Skeletal muscle cell (primary cell): ENCODE measurements around the gene OR1J4.
"Not testable (repeated sequence)": the region's sequence is repeated elsewhere in the genome, so short reads cannot be mapped to it uniquely, and the experiment has no call there.

Experiments used
- DNase-seq: peaks from one replicate; pipeline ENCODE4 v3.0.0-alpha.2; 2010; ENCODE audit warnings: low read depth
- H3K4me3 ChIP-seq: 2 replicates; pipeline ENCODE4 v1.5.1; 2011; ENCODE audit warnings: low read depth, mild to moderate bottlenecking, control low read depth, low read length, moderate library complexity

OR1J4 gene, protein sequence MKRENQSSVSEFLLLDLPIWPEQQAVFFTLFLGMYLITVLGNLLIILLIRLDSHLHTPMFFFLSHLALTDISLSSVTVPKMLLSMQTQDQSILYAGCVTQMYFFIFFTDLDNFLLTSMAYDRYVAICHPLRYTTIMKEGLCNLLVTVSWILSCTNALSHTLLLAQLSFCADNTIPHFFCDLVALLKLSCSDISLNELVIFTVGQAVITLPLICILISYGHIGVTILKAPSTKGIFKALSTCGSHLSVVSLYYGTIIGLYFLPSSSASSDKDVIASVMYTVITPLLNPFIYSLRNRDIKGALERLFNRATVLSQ

GRCh38 chr9:122518841-122519240 is at the start of gene OR1J4:
OR1J4 (plus strand) TSS chr9:122519141; CDS start chr9:122519141, 0 bp downstream.
- DNase-seq = no peak
- H3K4me3 ChIP-seq = no peak within 1 kb of the TSS

- no peak for DNase-seq
- no peak overlapping the region for H3K4me3 ChIP-seq
Measured at GRCh38 chr9:122474561-122474960, 44.4 kb upstream of the OR1J4 start.

DNA sequence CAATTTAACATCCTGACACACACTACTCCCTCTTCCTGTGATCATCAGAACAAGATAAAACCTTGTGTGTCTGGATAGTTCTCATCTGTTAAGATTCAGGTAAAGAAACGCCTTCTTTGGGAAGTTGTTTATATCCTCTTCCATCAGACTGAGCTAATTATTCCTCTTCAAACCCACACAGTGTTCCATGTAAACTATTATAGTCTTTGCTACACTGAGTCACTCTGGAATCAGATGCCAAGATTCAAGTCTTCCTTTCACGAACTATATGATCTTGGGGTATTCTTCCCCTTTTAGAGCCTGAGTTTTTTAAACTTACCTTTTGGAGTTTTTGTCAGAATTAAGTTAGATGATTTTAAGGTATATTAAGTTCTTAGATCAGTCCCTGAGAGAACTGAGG is 43.2 kb upstream of the OR1J4 start:
- H3K4me3 ChIP-seq = no peak overlapping the region
- no peak for DNase-seq

- H3K4me3 ChIP-seq = no peak overlapping the region
Measured at GRCh38 chr9:122477346-122477745, 41.6 kb upstream of the OR1J4 start.

GRCh38 chr9:122477826-122478225 is 41.1 kb upstream of the OR1J4 start, which contains the start of gene OR1J1:
OR1J1 (minus strand) TSS chr9:122477926; CDS start chr9:122477926, 0 bp downstream.
- no peak within 1 kb of the TSS for H3K4me3 ChIP-seq
- no peak for DNase-seq

More at GRCh38 chr9:122477346-122477745, 41.6 kb upstream of the OR1J4 start:
- DNase-seq = no peak

DNA sequence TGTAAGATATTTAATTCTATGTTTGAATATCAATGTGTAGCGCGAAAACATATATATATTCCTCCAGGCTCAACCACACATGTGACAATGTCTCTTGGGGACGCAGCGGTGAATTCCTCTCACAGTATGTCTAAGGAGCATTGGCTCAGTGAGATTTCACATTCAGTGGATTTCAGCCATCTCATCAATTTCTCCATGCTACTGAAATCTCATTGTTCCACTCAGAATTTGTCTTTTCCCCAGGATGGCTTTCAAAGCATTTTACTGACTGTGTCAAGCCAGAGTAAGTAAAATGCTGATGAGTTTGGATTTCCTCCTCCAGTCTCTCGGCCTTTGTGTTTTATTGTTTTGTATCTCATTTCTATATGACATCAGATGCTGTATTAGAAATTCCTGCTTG is 39.9 kb upstream of the OR1J4 start:
- no peak for DNase-seq
- no peak overlapping the region for H3K4me3 ChIP-seq

GRCh38 chr9:122498883-122499288 is 20.1 kb upstream of the OR1J4 start:
- DNase-seq = no peak
- no peak overlapping the region for H3K4me3 ChIP-seq

DNA sequence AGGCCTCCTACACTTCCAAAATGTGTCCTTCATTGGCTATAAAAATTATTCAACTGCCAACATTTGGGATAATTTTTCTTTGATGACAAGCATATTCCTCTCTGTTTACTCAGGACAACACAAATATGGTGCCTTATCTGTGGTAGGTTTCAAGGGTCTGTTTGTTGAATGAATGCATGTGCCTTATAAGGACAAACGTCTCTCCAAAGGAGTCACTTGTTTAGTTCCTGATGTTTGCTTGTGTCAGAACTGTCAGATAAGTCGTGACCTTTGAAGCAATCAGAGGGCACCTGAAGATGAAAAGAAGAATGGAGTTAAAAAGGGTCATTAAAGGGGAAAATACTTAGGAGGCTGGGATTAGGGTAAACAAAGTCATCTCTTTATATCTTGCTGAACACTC is 12.0 kb upstream of the OR1J4 start:
- no peak overlapping the region for H3K4me3 ChIP-seq
- no peak for DNase-seq

DNA sequence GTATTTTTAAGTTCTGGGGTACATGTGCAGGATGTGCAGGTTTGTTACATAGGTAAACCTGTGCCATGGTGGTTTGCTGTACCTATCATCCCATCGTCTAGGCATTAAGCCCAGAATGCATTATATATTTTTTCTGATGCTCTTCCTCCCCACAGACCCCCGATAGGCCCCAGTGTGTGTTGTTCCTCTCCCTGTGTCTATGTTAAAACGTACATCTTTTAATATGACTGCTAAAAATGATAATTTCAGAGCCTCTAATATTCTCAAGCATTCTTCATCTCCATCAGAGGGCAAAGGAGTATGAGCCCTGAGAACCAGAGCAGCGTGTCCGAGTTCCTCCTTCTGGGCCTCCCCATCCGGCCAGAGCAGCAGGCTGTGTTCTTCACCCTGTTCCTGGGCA is 8.4 kb upstream of the OR1J4 start, which contains the start of gene OR1J2:
Gene OR1J2 (plus strand): TSS at position 301 of the 400 bp plus-strand sequence. CDS start 0 bp downstream, at position 301.
- H3K4me3 ChIP-seq = no peak within 1 kb of the TSS
- DNase-seq = no peak

DNA sequence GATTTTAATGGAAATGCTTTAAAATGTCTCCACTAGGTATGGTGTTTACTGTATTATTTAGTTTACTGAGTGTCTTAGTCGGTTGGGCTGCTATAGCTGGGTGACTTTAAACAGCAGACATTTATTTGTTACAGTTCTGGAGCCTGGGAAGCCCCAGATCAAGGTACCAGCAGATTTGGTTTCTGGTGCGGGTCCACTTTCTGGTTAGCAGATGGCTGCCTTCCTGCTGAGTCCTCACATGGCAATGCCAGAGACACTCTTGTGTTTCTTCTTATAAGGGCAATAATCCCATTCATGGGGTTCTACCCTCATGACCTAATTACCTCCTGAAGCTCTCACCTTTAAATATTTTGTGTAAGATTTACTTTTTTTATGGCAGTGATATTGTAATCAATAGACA is 715 bp upstream of the OR1J4 start:
- no peak overlapping the region for H3K4me3 ChIP-seq
- DNase-seq = no peak

GRCh38 chr9:122519376-122519775 is 435 bp downstream of the OR1J4 start:
- no peak for DNase-seq
- no peak overlapping the region for H3K4me3 ChIP-seq

DNA sequence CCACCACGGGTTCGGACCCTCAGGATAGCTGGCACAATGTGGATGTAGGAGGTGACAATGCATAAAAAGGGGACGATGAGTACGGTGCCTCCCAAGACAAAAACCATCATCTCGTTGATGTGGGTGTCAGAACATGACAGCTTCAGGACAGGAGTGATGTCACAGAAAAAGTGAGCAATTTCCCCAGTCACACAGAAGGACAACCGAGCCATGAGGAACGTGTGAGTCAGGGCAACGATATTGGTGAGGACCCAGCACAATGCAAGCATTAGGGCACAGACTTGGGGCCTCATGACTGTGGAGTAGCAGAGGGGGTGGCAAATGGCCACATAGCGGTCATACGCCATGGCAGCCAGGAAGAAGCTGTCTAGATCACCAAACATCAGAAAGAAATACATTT is 7.7 kb downstream of the OR1J4 start:
- no peak for DNase-seq

GRCh38 chr9:122527193-122527592 is 8.3 kb downstream of the OR1J4 start, which contains the start of gene OR1N1:
OR1N1 (minus strand) TSS chr9:122527293; CDS start chr9:122527293, 0 bp downstream.
- DNase-seq = no peak
- H3K4me3 ChIP-seq = no peak within 1 kb of the TSS

More for the DNA sequence above, 7.7 kb downstream of the OR1J4 start:
- no peak overlapping the region for H3K4me3 ChIP-seq

DNA sequence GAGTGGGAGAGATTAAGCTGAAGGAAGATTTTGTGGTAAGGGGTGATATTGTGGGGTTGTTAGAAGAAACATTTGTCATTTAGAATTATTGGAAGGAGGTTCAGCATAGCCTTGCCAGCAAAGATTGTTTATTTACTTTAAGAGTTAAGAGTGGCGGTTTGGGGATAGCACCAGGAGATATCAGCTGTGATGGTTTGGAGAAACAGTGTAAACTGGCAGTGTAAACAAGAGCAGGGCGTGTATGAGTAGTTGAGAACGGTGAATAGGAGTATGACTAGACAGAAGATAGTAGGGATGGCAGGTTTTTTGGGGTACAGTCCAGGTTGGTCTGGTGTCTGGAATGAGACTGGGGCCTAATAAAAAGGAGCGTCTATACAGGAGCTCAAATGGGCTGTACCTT is 12.2 kb downstream of the OR1J4 start:
- DNase-seq, H3K4me3 ChIP-seq: not testable (repeated sequence)

DNA sequence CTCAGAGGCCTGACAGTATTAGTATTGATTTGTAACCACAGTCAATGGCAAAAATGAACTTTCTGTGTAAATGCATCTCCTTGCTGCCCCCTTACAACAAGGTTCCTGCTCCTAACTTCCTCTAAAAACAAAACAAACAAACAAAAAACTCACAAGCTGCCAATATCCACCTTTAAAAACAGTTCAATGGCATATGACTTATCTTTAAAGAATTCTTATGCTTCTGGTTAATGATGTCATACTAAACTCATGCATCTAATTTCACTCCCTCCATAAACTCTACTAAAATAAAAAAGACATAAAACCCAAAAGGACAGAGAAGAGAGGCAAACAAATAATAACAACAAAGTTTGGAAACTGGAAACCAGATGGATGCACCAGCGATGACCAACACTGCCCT is 17.2 kb downstream of the OR1J4 start:
- DNase-seq = no peak
- no peak overlapping the region for H3K4me3 ChIP-seq

DNA sequence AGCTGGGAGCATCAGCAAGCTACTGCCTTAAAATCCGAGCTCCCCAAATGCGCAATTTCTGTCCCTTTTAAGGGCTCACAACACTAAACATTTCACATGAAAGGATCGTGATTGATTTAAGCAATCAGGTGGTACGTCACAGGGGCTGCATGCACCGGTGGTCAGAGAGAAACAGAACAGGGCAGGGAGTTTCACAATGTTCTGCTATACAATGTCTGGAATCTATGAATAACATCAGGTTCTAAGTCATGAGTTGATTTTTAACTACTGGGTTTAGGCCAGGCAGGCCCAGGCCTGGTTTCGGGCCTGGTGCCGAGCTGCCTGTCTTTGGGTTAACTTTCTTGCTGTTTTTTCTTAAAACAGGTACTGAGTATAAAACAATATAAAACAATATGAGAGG is 18.1 kb downstream of the OR1J4 start:
- DNase-seq, H3K4me3 ChIP-seq: not testable (repeated sequence)

DNA sequence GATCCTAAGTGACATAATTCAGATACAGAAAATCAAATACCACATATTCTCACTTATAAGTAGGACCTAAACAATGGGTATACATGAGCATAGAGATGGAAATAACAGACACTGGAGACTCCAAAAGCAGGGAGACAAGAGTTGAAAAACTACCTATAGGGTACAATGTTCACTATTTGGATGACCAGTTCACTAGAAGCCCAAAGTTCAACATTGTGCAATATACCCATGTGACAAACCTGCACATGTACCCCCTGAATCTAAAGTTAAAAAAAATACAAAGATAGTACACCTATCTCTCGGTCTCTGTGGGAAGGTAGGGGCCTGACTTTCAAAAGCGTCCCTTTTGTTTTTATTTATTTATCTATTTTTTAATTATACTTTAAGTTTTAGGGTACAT is 19.8 kb downstream of the OR1J4 start:
- no peak overlapping the region for H3K4me3 ChIP-seq
- DNase-seq = no peak

DNA sequence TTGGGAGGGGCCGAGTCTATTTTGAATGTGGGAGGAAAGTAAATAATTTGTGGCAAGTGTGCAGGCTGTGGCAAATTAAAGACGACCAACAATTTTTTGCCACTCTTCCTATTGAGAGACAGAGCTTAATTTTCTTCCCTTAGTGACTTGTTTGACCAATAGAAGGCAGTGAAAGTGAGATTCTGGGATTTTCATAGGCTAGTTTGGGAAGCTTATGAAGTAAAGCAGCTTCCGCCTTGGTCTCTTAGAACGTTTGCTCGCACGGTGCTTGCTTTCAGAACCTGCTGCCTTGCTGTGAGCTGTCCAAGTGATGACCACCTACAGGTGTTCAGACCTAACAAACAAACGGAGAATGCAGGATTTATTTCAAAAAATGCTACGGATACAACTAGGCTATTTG is 27.3 kb downstream of the OR1J4 start:
- DNase-seq = no peak
- no peak overlapping the region for H3K4me3 ChIP-seq

GRCh38 chr9:122551371-122551770 is 32.4 kb downstream of the OR1J4 start:
- no peak overlapping the region for H3K4me3 ChIP-seq
- no peak for DNase-seq

- no peak within 1 kb of the TSS for H3K4me3 ChIP-seq
- DNase-seq = no peak
Measured at GRCh38 chr9:122552812-122553211, 33.9 kb downstream of the OR1J4 start, which contains the start of gene OR1N2. OR1N2 (plus strand) TSS chr9:122553112; CDS start chr9:122553212, 100 bp downstream.

DNA sequence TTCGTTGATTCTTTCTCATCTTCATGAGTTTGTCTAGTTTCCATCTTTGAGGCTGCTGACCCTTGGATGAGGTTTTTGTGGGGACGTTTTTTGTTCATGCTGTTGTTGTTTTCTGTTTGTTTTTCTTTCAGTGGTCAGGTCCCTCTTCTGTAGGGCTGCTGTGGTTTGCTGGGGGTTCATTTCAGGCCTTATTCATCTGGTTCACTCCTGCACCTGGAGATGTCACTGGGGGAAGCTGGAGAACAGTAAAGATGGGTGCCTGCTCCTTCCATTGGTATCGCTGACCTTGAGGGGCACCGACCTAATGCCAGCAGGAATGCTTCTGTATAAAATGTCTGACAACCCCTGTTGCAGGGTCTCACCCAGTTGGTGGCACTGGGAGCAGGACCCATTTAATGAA is 42.5 kb downstream of the OR1J4 start:
- DNase-seq = no peak
- no peak overlapping the region for H3K4me3 ChIP-seq
